ENCODE results near the gene LANCL3.
"Not testable (repeated sequence)": the region's sequence is repeated elsewhere in the genome, so short reads cannot be mapped to it uniquely, and the experiment has no call there.

LANCL3 gene

GRCh38 chrX:37627602-37628001, 56.1 kb downstream of the LANCL3 start:
- DNase-seq, result no peak

- DNase-seq, result no peak
Observed at GRCh38 chrX:37638047-37638446, 66.6 kb downstream of the LANCL3 start.

- DNase-seq, result peak in 1 of 2 donors; percentile 4
Observed at GRCh38 chrX:37640142-37640541, 68.7 kb downstream of the LANCL3 start.

- no peak for DNase-seq
Observed at GRCh38 chrX:37641859-37642258, 70.4 kb downstream of the LANCL3 start.

GRCh38 chrX:37644381-37645305, 73.2 kb downstream of the LANCL3 start:
- DNase-seq, result no peak

GRCh38 chrX:37646254-37646653, 74.8 kb downstream of the LANCL3 start:
- DNase-seq, result peak in 1 of 2 donors; percentile 1

DNA sequence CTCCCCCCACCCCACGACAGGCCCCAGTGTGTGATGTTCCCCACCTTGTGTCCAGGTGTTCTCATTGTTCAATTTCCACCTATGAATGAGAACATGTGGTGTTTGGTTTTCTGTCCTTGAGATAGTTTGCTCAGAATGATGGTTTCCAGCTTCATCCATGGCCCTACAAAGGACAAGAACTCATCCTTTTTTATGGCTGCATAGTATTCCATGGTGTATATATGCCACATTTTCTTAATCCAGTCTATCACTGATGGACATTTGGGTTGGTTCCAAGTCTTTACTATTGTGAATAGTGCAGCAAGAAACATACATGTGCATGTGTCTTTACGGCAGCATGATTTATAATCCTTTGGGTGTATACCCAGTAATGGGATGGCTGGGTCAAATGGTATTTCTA, 79.4 kb downstream of the LANCL3 start:
- not testable (repeated sequence) for DNase-seq

DNA sequence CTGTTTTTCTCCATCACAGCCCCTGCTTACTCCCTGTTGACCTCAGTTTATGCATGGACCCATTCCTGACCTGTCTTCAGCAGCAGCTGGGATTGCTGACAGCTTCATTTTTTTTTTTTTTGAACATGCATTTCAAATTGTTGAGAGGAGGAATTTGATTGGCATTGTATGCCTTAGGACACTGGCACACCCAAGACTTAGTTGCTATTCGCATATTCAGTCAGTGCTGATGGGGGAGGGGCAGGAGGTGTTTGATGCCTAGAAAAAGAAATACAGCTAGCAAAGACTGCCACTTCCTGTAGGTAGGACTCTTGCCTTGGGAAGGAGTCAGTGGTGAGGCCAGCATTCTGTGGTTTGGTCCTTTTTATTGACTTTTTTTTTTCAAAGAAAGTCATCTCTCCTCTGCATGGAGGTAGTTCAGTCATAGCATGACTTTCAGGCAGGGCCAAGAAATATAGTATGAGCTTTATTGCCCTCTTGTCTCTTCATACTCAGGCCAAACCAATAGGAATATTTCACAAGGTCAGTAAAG, 80.5 kb downstream of the LANCL3 start:
- DNase-seq, result no peak

DNA sequence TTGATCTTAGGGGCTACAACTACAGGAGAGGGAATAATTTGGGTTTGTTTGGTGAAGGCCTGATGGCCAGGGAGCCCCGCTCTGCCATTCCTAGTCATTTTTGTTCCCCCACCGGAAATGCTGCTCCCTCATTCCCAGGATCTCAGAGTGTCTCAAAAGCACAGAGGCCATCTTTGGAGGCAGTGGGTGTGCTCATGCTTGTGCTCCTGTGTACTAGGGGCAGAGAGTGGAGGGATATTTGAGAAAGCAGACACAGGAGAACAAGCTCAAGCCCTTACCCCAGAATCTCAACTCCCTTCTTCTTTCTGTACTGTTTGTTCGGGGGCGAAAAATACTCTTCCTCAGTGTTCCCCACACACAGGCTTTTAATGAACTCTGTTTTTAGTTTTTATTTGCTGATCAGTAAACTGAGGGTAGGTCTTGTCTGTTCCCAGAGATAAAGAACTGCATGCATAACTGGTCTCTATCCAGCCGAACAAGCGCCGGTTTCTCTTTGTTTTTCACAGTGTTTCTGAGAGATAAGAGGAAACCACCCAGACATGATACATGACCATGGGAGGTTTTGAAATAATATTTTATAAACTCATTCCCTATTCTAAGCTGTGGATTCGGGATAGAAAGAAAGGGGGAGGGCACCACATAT, 81.2 kb downstream of the LANCL3 start:
- no peak for DNase-seq

- no peak for DNase-seq
Observed at GRCh38 chrX:37653397-37654085, 82.1 kb downstream of the LANCL3 start.

DNA sequence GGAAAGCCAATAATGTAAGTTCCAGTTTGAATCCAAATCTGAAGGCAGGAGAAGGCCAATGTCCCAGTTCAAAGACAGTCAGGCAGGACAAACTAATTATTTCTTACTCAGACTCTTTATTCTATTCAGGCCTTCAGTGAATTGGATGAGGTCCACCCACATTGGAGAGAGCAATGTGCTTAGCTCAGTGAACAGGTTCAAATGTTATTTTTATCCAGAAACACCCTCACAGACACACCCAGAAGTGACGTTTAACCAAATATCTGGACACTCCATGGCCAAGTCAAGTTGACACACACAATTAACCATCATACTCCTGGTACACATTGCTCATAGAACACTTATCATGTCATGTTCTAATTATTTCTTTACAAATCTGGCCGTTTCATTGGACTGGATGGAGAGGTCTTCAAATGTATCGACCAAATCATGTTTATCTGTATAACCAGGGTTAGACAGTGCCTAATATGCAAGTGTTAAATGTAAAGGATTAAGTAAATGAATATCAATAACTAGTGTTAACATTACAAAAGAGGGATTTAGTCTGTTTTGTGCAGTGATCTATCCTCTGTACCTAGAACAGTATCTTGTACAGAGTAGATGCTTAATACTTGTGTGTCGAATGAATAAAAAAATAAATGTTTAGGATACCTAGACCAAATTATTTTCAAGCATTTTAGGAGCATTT, 87.0 kb downstream of the LANCL3 start:
- DNase-seq, result no peak

GRCh38 chrX:37659047-37659446, 87.6 kb downstream of the LANCL3 start:
- DNase-seq, result no peak

DNA sequence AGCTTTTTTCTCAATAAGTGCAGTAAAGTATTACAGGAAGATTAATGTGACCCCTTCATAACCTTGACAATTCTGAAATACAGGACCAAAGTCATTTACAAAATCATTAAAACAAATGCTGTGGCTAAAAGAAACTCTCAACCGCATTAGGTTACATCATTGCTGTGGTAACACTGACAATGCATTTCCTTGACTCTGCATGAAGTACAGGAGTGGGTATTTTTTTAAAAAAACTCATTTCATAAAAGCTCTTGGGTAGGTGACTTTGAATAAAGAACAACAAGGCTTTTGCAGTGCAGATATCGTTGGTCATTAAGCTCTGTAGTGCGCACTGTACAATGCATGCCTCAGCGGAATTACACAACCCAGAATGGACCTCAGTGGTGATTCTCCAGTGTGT, 90.7 kb downstream of the LANCL3 start:
- no peak for DNase-seq

GRCh38 chrX:37666516-37666915, 95.1 kb downstream of the LANCL3 start:
- DNase-seq, result no peak

- DNase-seq, result no peak
Observed at GRCh38 chrX:37667141-37667540, 95.7 kb downstream of the LANCL3 start.

GRCh38 chrX:37672563-37672962, 101.1 kb downstream of the LANCL3 start:
- no peak for DNase-seq

GRCh38 chrX:37676811-37677210, 105.3 kb downstream of the LANCL3 start:
- no peak for DNase-seq

DNA sequence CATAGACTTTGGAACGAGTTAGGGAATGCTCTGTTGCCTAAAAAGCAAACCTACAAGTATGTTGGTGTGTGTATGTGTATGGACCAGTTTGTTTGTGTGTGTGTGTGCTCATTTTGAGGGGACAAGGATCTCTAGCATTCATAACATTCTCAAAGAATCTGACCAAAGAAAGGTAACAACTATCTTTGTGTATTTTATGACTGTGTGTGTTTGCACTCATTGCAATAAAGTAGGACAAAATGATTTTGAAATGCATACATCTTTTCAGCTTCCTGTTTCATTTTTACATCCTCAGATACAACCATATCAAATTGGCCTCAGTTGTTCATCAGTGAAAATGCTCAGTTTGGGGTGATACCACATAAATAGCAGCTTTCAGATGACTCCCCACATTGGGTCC, 105.8 kb downstream of the LANCL3 start:
- no peak for DNase-seq

GRCh38 chrX:37677765-37678164, 106.3 kb downstream of the LANCL3 start:
- no peak for DNase-seq

- DNase-seq, result no peak
Observed at GRCh38 chrX:37678574-37678973, 107.1 kb downstream of the LANCL3 start.

DNA sequence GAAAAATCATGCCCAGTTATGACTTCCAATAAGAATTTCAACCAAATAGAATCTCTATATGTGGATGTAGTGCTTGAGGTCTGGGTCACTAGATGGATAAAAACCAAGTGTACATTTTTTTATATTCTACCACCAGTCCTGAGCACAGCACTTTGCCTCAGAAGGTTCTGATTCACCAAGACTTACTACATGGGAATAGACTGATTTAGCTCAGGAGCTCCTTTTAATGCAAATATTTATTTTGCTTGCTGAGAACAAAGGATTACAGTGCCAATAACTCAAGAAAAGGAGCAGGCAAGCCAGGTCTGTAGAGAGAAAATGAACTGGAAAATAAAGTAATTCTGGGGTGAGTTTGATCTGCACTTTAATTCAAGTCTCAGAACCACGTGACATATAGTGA, 107.8 kb downstream of the LANCL3 start:
- DNase-seq, result no peak

- no peak for DNase-seq
Observed at GRCh38 chrX:37679888-37680287, 108.4 kb downstream of the LANCL3 start.

DNA sequence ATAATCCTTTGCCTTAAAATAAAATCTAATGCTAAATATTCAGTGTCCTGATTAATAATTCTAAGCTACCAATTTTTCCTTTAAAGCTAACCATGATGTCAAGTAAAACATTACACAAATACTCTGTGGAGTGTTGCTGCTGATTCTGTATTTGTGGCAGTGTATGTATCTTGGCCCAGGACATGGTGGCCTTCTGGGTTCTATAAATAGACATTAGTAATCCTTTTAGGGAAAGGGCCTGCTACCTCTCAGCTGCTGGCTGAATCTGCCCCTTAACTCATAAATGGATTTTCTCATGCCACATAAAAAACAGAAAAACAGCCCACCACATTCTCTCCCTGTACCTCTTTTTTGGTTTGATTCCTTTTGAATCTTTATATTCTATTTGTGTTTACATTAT, 113.0 kb downstream of the LANCL3 start:
- no peak for DNase-seq

All from inflammatory macrophage (primary cell).